GM21528 (cell line): ENCODE data around the gene CPNE6.
A peak's percentile ranks its signal among the peaks of the same experiment; 100 is the strongest.
"Not testable (repeated sequence)": the region's sequence is repeated elsewhere in the genome, so short reads cannot be mapped to it uniquely, and the experiment has no call there.

ENCODE experiments used
- ATAC-seq: cut with Tn5 transposase; IDR thresholded peaks from one replicate; pipeline ENCODE4 v1.9.1; 2021; ENCODE audit warnings: mild to moderate bottlenecking, moderate library complexity; ENCODE audit not compliant: unreplicated experiment, low FRiP score

The CPNE6 gene

GRCh38 chr14:24071144-24071697, at the start of gene CPNE6:
Gene CPNE6, plus strand, starts transcription at chr14:24071562. Its CDS starts 1,375 bp downstream, at chr14:24072937.
- no peak for ATAC-seq

DNA sequence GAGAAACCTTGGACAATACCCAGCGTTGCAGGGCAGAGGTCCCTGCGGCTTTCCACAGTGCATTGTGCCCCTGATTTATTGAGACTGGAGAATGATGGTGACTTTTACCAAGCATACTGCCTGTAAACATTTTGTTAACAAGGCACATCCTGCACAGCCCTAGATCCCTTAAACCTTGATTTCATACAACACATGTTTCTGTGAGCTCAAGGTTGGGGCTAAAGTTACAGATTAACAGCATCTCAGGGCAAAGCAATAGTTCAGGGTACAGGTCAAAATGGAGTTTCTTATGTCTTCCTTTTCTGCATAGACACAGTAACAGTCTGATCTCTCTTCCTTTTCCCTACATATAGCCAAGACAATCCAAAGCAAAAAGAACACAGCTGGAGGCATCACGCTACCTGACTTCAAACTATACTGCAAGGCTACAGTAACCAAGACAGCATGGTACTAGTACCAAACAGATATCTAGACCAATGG, 46.4 kb upstream of the CPNE6 start:
- ATAC-seq: not testable (repeated sequence)

- not testable (repeated sequence) for ATAC-seq
Observed at GRCh38 chr14:24029687-24030086, 41.7 kb upstream of the CPNE6 start.

- ATAC-seq: not testable (repeated sequence)
Observed at GRCh38 chr14:24031331-24031730, 40.0 kb upstream of the CPNE6 start.

DNA sequence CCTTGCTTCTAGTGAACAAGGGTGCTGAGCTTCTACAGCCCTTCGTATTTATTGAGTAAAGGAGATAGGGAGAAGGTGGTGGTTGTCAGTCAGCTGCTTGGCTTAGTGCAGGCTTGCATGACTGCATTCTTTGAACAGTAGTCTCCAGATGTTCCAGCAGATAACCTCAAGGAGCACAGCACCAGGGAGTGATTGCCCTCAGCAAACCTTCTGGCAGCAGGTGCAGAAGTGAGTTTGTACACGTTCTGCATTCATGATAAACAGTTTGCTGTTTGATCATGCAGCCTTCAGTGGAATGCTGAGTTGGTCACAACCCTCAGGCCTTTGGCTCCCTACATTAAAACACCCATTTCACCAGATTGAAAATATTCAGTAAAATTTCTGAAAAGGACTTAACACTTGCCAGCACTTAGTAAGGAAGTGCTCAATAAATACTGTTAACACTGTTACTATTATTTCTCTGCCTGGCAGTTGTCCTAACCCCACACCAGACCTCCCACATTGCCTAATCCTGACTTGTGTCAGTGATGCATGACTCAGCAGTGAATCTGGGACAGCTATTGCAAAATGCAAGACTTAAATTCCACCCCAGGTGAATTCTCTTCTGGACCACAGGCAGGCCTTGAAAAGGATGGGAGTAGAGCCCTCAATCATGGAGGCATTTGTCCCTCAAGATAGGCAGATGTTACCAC, 38.5 kb upstream of the CPNE6 start:
- no peak for ATAC-seq

DNA sequence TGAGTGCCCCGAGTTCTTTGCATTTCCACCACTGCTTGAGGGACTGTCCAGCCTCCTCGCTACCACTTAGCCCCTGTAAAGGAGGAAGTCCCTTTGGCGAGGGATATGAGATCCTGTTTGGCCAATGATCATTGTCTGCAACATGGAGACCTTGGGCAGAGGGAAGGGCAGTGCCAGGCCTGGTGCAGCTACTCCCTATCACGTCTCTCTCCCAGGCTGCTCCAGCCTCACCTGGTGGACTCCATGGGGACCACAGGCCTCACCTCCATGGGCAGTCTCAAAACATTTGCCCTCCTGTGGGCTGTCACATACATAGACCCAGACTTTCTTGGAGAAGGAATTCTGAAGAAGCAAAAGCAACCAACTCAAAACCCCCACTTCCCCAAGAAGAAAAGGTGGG, 35.6 kb upstream of the CPNE6 start:
- ATAC-seq: peak; percentile 16

- ATAC-seq: peak; percentile 72
Observed at GRCh38 chr14:24036169-24036962, 35.0 kb upstream of the CPNE6 start.

GRCh38 chr14:24036963-24037657, 34.3 kb upstream of the CPNE6 start:
- not testable (repeated sequence) for ATAC-seq

GRCh38 chr14:24037658-24038037, 33.7 kb upstream of the CPNE6 start:
- ATAC-seq: no peak

DNA sequence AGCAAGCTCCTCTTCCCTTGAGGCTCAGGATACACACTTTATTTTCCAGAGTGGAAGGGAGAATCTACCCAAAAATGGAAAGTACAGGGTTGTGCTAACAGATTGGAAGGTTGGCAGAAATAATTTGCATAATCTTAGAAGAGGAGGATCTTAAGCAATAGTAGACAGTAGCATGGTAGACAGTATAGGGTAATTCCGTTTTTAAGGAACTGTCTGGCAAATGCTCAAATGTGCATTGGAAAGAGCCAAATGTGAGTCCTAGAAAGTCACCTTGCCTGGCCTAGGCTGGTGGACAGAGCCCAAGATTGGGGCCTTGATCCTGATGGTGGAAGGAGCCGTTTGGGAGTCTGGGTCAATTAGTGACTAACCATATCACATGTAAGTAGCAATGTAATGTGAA, 32.7 kb upstream of the CPNE6 start:
- no peak for ATAC-seq

DNA sequence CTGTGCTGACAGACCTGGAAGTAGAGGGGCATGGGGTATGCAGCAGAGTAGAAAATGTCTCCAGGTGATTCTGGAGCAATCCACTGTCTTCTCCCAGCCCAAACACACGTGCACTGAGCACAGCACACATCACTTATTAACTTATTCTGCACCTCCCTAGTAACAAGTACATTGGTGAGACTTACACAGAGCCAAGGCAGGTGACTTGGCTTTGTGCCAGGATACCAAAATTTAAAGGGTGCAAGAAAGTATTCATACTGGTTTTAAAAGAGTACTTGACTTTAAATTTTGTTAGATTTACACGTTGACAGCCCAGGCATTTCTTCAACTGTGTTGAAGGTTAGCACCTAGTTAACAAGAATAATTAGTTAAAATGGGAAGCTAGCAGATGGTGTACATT, 30.7 kb upstream of the CPNE6 start:
- ATAC-seq: no peak

DNA sequence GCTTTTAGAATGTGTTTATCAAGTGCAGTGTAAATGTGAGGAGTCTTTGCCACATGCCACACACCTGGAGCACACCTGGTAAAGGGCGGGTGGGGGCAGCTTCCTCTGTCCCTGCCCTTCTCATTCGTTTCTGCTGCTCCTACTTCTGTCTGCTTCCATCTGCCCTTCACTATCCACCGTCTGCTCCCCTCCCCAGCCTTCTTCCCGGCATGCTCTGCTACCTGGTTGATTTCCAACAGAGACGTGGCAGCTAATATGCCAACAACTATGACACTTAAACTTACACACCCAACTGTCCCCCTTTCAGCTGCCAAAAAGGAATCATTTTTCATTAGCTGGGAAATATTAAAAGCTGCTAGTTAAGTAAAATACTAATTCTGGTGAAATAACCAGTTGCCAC, 28.6 kb upstream of the CPNE6 start:
- no peak for ATAC-seq

DNA sequence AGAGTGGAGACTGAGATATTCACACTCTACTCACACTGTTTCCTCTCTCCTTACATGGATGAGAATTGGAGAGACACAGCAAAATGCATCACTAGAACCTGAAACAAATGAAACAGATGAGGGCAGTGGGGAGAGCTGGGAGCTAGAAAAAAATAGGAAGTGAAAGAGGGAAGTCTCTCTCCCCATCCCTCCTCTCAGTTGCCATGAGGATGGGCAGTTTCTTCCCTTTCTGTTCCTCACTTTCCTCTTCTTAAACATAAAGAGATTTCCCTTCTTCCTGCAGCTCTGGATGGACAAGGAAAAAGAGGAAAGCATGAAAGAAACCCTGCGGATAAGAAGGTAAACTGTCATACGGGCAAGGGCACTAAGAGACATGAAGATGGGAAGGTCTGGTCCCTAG, 22.4 kb upstream of the CPNE6 start:
- ATAC-seq: not testable (repeated sequence)

DNA sequence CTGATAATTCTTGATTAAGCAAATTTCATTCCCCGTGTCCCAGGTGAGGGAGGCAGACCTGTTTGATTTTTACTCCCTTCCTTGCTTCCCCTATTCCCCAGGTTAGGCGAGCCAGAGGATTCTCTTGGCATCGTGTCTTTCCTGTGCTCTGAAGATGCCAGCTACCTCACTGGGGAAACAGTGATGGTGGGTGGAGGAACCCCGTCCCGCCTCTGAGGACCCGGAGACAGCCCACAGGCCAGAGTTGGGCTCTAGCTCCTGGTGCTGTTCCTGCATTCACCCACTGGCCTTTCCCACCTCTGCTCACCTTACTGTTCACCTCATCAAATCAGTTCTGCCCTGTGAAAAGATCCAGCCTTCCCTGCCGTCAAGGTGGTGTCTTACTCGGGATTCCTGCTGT, 20.6 kb upstream of the CPNE6 start:
- ATAC-seq: not testable (repeated sequence)

- ATAC-seq: no peak
Observed at GRCh38 chr14:24051176-24051788, 20.1 kb upstream of the CPNE6 start.

DNA sequence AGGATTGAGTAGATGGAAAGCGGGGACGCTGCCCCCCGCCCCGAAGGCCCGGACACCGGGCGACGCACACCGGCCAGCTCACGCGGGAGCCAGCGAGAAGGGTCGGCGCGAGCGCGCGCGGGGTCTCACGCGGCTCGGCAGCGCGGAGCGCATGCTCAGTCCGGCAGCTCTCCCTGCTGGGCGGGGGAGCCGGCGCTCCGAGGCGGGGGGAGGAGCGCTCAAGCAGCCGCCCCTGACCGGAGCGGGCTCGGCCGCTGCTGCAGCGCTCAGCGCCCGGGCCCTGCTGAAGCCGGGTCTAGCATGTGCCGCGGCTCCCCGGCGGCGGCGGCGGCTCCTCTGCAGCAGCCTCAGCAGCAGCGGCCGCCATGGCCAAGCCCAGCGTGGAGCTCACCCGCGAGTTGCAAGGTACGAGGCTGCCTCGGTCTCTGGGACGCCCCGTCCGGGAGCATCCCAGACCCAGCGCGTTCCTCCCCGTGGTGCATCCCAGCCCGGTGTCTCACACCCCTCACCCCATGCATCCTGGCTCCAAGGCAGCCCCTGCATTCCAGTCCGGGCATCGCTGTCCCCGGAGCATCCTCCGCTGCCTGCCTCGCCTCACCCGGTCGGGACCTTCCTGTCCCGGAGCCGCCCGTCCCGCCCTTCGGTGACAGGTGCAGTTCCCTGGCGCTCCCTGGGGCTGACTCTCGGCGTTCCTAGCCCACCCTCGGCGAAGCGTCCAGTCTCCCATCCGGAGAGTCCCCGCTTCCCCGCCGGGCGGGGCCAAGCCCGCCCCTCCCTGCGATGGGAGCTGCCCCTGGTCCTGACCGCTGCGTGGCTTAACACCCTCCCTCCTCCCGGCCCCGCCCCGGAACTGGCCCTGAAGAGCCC, 19.3 kb upstream of the CPNE6 start, which contains the start of gene CARMIL3:
CARMIL3 (plus strand) TSS at position 221 of the 867 bp plus-strand sequence; CDS start at position 366, 145 bp downstream.
- peak; percentile 75 for ATAC-seq

DNA sequence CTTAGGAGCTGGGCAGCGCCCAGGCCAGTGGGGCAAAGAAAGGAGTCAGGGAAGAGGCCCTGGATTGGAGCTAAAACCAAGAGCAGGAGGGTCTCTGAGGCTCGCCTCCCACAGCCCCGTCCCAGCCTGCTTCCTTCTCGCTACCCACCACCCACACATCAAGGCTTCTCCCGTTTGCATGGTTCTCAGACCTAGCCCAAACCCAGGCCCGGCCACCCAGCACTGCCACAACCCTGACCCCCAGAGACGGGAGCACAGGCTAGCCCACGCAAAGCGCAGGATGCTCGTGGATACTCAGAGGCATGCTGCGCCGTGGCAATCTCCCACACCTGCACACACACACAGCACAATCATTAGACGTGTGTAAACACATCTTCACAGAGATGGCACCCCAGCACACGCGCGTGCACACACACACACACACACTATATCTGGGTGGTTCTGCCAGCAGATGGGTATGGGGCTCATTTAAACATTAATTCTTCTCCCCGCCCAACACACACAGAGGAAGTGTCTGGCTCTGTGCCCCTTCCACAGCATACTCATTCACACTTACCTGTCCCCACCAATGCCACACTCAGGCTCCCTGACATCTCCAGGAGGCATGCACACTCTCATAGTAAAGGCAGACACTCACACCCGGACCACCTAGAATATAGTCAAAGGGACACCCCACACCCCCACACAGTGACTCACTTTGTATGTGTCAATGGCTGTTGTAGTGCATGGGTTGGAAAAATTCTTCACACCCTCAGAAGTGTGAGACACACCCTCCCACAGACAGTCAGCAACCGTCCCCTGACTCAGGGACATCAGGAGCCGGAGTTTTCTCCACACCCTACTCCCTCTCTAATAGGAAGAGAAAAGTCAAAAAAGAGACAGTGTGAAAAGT, 18.5 kb upstream of the CPNE6 start:
- ATAC-seq: no peak

DNA sequence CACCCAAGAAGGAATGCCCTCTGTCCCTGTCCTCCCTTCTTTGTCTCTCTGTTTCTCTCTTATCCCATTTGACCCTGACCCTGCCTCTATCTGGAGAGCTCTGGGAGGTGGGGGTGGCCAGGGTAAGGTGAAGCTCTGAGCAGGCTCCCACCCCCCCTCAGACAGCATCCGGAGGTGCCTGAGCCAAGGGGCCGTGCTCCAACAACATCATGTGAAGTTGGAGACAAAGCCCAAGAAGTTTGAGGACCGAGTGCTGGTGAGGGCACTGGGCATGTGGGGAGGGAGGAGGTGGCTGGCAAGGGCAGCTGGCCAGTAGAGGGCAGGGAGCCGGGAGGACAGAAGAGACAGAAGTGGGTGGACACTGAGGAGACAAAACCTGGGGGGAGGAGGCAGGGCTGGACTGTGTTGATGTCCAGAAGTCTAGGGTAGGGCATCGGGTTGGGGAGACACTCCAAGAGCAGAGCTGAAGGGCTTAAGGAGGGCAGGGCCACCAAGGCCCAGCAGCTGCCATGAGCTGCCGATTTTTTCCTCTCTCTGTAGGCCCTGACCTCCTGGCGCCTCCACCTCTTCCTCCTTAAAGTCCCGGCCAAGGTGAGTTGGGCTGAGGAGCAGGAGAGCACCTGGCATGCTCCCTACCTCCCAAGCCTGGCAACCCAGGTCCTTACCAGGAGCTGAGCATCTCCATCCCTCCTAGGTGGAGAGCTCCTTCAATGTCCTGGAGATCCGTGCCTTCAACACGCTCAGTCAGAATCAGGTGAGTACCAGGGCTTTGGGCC, 17.6 kb upstream of the CPNE6 start:
- ATAC-seq: no peak
